Loucy (cell line): ENCODE measurements around the gene C9.

Experiments
- CTCF ChIP-seq: fragments of 200-600 bp; sonication (generic); conservative IDR thresholded peaks from 2 replicates; pipeline ENCODE4 v1.5.1; 2014; ENCODE audit warnings: mild to moderate bottlenecking, antibody characterized with exemption, low read length
- EZH2phosphoT487 ChIP-seq: fragments of 200-600 bp; IDR thresholded peaks from 2 replicates; pipeline ENCODE4 v1.6.1; 2018; ENCODE audit warnings: antibody characterized with exemption, mild to moderate bottlenecking, moderate library complexity, borderline replicate concordance

GRCh38 chr5:39266442-39266841 lies 97.9 kb downstream of the C9 start:
- no peak for TF ChIP-seq CTCF
- TF ChIP-seq EZH2phosphoT487: no peak
